RWPE2 (cell line): ENCODE data around the gene TTLL9.

ENCODE experiments used
- ATAC-seq: fragments of 200-7000 bp; cut with Tn5 transposase; 3 replicates; pipeline ENCODE4 v1.9.1; 2021; ENCODE audit warnings: low read depth
- DNase-seq: peaks from one replicate; pipeline ENCODE4 v3.0.0-alpha.2; 2020; ENCODE audit warnings: low spot score
- H3K27ac ChIP-seq: fragments of 450-650 bp; 2 replicates; pipeline ENCODE4 v1.5.1; 2017; ENCODE audit warnings: mild to moderate bottlenecking; ENCODE audit not compliant: poor library complexity, severe bottlenecking
- H3K27me3 ChIP-seq: fragments of 250-450 bp; sonication (Bioruptor Pico); 2 replicates; pipeline ENCODE4 v1.5.1; 2021; ENCODE audit warnings: mild to moderate bottlenecking, moderate library complexity; ENCODE audit not compliant: insufficient read depth, poor library complexity, severe bottlenecking
- H3K36me3 ChIP-seq: fragments of 250-450 bp; sonication (Bioruptor Pico); 2 replicates; pipeline ENCODE4 v1.5.1; 2020; ENCODE audit warnings: low read depth, mild to moderate bottlenecking, moderate library complexity
- H3K4me1 ChIP-seq: fragments of 250-450 bp; sonication (Bioruptor Pico); 2 replicates; pipeline ENCODE4 v1.5.1; 2021; ENCODE audit warnings: mild to moderate bottlenecking, moderate library complexity; ENCODE audit not compliant: insufficient read depth, poor library complexity, severe bottlenecking
- H3K4me3 ChIP-seq: fragments of 250-450 bp; sonication (Bioruptor Pico); 2 replicates; pipeline ENCODE4 v1.5.1; 2021; ENCODE audit warnings: mild to moderate bottlenecking, moderate library complexity; ENCODE audit not compliant: severe bottlenecking
- H3K9me3 ChIP-seq: fragments of 250-450 bp; sonication (Bioruptor Pico); 2 replicates; pipeline ENCODE4 v1.5.1; 2021; ENCODE audit warnings: mild to moderate bottlenecking, moderate library complexity; ENCODE audit not compliant: severe bottlenecking
- TF ChIP-seq, protein P1 (sequence below): fragments of 450-650 bp; IDR thresholded peaks from one replicate; pipeline ENCODE4 v1.5.1; 2017; ENCODE audit warnings: mild to moderate bottlenecking, moderate library complexity; ENCODE audit not compliant: poor library complexity, severe bottlenecking

Gene TTLL9

DNA sequence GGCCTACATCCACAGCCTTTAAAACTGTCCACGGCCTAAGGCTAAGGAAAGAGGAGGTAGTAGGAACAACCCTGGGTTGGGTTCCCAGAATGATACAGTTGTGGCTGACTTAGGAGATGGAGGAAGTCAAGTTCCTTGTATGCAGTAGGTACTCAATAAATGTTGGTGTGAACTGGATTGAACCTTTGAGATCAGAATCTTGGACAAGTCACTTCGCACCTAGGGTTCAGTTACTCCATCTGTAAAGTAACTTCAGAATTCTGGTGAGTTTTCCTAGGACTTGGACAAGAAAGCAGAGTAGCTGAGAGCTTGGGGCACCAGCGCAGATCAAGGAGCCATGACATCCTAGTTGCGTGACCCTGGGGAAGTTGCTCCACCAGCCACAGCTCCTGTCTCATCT is 106.6 kb downstream of the TTLL9 start:
- Histone ChIP-seq H3K4me1 (no peaks in the 10 kb centered on the region), H3K36me3 (no peaks in the 10 kb centered on the region), H3K27ac (no peak overlapping the region), H3K9me3 (no peaks in the 10 kb centered on the region), H3K4me3 (no peak overlapping the region), H3K27me3 (peaks cover 20% of the 10 kb centered on the region)
- TF ChIP-seq, protein P1, sequence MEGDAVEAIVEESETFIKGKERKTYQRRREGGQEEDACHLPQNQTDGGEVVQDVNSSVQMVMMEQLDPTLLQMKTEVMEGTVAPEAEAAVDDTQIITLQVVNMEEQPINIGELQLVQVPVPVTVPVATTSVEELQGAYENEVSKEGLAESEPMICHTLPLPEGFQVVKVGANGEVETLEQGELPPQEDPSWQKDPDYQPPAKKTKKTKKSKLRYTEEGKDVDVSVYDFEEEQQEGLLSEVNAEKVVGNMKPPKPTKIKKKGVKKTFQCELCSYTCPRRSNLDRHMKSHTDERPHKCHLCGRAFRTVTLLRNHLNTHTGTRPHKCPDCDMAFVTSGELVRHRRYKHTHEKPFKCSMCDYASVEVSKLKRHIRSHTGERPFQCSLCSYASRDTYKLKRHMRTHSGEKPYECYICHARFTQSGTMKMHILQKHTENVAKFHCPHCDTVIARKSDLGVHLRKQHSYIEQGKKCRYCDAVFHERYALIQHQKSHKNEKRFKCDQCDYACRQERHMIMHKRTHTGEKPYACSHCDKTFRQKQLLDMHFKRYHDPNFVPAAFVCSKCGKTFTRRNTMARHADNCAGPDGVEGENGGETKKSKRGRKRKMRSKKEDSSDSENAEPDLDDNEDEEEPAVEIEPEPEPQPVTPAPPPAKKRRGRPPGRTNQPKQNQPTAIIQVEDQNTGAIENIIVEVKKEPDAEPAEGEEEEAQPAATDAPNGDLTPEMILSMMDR = no peak
- DNase-seq = no peak
- no peak for ATAC-seq

DNA sequence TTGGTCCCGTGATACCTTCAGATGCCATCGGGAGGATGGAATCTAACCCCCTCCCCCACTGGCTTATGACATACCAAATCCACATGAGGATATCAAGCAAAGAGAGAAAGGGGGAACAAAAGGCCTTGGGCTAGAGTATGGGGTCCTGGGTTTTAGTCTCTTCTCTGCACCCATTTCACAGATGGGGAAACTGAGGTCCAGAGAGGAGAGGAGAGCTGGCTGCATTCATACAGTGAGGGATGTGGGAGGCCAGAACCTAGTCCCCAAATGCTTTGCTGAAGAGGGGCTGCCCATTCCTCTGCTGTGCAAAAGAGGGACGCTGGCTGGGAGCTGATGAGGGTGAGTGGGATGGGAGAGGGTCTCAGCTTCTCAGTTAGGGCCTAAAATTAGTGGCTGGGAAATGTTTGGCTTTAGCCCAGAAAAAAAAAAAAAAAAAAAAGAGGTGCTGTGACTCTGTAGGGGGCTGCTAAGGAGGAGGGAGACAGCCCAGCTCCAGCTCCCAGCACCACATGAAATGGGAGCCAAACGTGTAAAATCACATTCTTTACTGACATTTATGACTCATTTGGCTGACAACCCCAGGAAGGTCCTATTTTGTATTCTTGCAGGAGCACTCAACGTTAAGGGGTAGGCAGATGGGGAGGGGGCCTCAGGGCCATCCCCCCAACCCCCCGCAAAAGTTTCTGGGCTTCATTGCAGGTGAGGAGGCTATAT is 109.4 kb downstream of the TTLL9 start:
- no peaks in the 10 kb centered on the region for H3K4me1 ChIP-seq
- TF ChIP-seq, protein P1 = no peak
- H3K27me3 ChIP-seq = peaks cover 5% of the 10 kb centered on the region
- no peaks in the 10 kb centered on the region for H3K36me3 ChIP-seq
- ATAC-seq = peak; percentile 41; the same call in 2 of the 3 replicates
- H3K4me3 ChIP-seq = no peak overlapping the region
- H3K9me3 ChIP-seq = no peaks in the 10 kb centered on the region
- no peak overlapping the region for H3K27ac ChIP-seq
- DNase-seq = no peak

DNA sequence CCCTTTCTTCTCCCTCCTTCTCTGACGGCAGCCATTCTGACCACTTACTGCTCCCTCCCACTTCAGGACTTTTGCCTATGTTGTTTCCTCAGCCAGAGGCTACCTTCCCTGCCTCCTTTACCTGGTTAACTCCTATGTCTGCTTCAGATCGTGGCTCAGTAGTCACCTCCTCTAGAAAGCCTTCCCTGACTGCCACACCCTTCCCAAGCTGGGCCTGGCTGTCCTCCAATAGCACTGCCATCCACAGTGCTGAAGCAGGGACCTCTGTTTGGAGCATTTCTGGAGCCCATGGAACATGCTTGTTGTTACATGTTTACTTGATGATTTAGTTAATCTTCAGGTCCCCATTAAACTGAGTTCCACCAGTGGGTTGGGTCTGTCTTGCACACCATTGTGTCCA is 111.3 kb downstream of the TTLL9 start:
- TF ChIP-seq, protein P1 = no peak
- ATAC-seq (no peak), DNase-seq (no peak)
- no peaks in the 10 kb centered on the region for H3K4me1 ChIP-seq
- H3K27ac ChIP-seq = no peak overlapping the region
- no peaks in the 10 kb centered on the region for H3K27me3 ChIP-seq
- no peaks in the 10 kb centered on the region for H3K36me3 ChIP-seq
- H3K4me3 ChIP-seq = no peak overlapping the region
- H3K9me3 ChIP-seq = no peaks in the 10 kb centered on the region

DNA sequence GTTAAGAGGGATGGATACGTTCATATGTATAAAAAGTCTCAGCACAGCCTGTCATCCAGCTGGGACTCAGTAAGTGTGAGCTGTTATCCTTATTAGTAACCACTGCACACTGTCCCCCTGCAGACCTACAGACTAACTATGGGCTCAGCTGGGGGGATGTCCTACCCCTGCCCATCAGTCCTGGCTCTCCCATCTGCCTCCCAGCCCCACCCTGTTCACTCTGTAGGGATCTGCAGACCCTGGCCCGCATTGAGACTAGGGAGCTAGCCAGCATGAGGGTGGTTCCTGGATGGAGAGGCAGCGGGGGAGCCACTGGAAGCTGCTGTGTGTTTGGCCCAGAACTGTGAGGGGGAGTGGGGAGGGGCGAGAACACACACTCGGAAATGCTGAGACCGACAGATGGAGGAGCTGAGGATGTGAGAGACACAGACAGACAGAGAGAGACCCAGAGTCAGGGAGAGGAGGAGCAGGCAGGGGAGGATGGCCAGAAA is 114.6 kb downstream of the TTLL9 start:
- ATAC-seq (no peak), DNase-seq (no peak)
- no peak overlapping the region for H3K4me3 ChIP-seq
- no peak overlapping the region for H3K27ac ChIP-seq
- no peaks in the 10 kb centered on the region for H3K36me3 ChIP-seq
- TF ChIP-seq, protein P1 = no peak
- no peaks in the 10 kb centered on the region for H3K9me3 ChIP-seq
- no peaks in the 10 kb centered on the region for H3K4me1 ChIP-seq
- no peaks in the 10 kb centered on the region for H3K27me3 ChIP-seq

DNA sequence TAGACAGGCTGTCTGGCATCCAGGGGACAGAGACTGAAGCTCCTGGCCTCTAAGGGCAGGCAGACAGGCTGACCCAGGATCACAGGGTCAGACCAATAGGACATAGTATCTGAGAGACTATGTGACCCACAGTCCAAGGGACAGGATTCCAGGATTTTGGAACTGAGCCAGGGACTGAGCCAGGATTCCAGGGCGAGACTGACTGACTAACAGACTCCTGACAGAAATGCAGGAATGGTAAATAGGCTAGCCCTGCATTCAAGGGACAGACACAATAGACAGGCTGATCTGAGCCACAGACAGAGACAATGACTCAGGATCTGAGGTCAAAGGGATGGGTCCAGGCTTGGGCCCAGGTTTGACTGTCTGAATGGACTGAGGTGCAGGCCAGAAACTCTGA is 117.3 kb downstream of the TTLL9 start:
- DNase-seq (no peak), ATAC-seq (peak; percentile 83)
- H3K27me3 ChIP-seq = peaks cover 6% of the 10 kb centered on the region
- TF ChIP-seq, protein P1 = no peak
- H3K4me1 ChIP-seq = no peaks in the 10 kb centered on the region
- no peaks in the 10 kb centered on the region for H3K36me3 ChIP-seq
- H3K27ac ChIP-seq = peak overlapping the region; percentile 21
- no peaks in the 10 kb centered on the region for H3K9me3 ChIP-seq
- H3K4me3 ChIP-seq = no peak overlapping the region
